ENCODE measurements around the gene SHOC2. TPM values are rescaled to one million over a fixed set of nuclear protein-coding genes. Genes with fewer than 3 reads are reported as not detected.

SHOC2 gene
- total and polyA plus RNA-seq, 2 donors (not counting 1 experiment from before 2014, with no cell fraction given): 45.3 to 83.6 TPM

- no peak overlapping the region for H3K4me2 ChIP-seq (ENCODE audit: extremely low read depth, insufficient read depth, low read length)
- no peaks in the 10 kb centered on the region for H3K79me2 ChIP-seq (ENCODE audit: control insufficient read depth, insufficient read depth, low read length)
- no peak overlapping the region for H3K27ac ChIP-seq (ENCODE audit: insufficient read depth, low read length)
- H3K9me3 ChIP-seq (ENCODE audit: control insufficient read depth, insufficient read depth, low read depth, low read length): no peaks in the 10 kb centered on the region
- no peaks in the 10 kb centered on the region for H3K36me3 ChIP-seq (ENCODE audit: control insufficient read depth, insufficient read depth, low read length)
- no peak for TF ChIP-seq EZH2 (IDR thresholded peaks at IDR 0.05; ENCODE audit: low read length, missing control alignments)
- no peak for TF ChIP-seq CTCF (conservative IDR thresholded peaks at IDR 0.05 in 1 of 2, IDR thresholded peaks at IDR 0.05 in 1 of 2; ENCODE audit: low read depth in 1 of 2, low read length in 2 of 2)
- no peak overlapping the region for H3K9ac ChIP-seq (ENCODE audit: insufficient read depth, low read length)
- no peaks in the 10 kb centered on the region for H3K27me3 ChIP-seq (ENCODE audit: control insufficient read depth, insufficient read depth, low read length)
- no peak overlapping the region for H2AFZ ChIP-seq (ENCODE audit: low read length)
- DNase-seq (ENCODE audit: low read depth in 2 of 2): no peak
- no peak overlapping the region for H3K4me3 ChIP-seq (replicated peaks in 1 of 4; ENCODE audit: control extremely low read depth in 1 of 4, insufficient read depth in 1 of 4, low read depth in 3 of 4, low read length in 4 of 4)
- no peaks in the 10 kb centered on the region for H3K4me1 ChIP-seq (ENCODE audit: control insufficient read depth, extremely low read depth, insufficient read depth, low read length)
- no peaks in the 10 kb centered on the region for H4K20me1 ChIP-seq (ENCODE audit: control insufficient read depth, extremely low read depth, insufficient read depth, low read length)
Measured at GRCh38 chr10:111039522-111039921, 120.1 kb downstream of the SHOC2 start.

- Histone ChIP-seq H3K4me3 (replicated peaks in 1 of 4; ENCODE audit: control extremely low read depth in 1 of 4, insufficient read depth in 1 of 4, low read depth in 3 of 4, low read length in 4 of 4) (no peak overlapping the region), H3K27me3 (ENCODE audit: control insufficient read depth, insufficient read depth, low read length) (no peaks in the 10 kb centered on the region), H3K79me2 (ENCODE audit: control insufficient read depth, insufficient read depth, low read length) (no peaks in the 10 kb centered on the region), H3K36me3 (ENCODE audit: control insufficient read depth, insufficient read depth, low read length) (no peaks in the 10 kb centered on the region), H3K27ac (ENCODE audit: insufficient read depth, low read length) (no peak overlapping the region), H2AFZ (ENCODE audit: low read length) (no peak overlapping the region), H3K9me3 (ENCODE audit: control insufficient read depth, insufficient read depth, low read depth, low read length) (no peaks in the 10 kb centered on the region), H3K4me2 (ENCODE audit: extremely low read depth, insufficient read depth, low read length) (no peak overlapping the region), H4K20me1 (ENCODE audit: control insufficient read depth, extremely low read depth, insufficient read depth, low read length) (no peaks in the 10 kb centered on the region), H3K9ac (ENCODE audit: insufficient read depth, low read length) (no peak overlapping the region), H3K4me1 (ENCODE audit: control insufficient read depth, extremely low read depth, insufficient read depth, low read length) (no peaks in the 10 kb centered on the region)
- no peak for DNase-seq (ENCODE audit: low read depth in 2 of 2)
- TF ChIP-seq EZH2 (IDR thresholded peaks at IDR 0.05; ENCODE audit: low read length, missing control alignments) (no peak), CTCF (conservative IDR thresholded peaks at IDR 0.05 in 1 of 2, IDR thresholded peaks at IDR 0.05 in 1 of 2; ENCODE audit: low read depth in 1 of 2, low read length in 2 of 2) (no peak)
Measured at GRCh38 chr10:111057006-111057405, 137.6 kb downstream of the SHOC2 start.

Other genes starting within 250 kb of the SHOC2 start
- gene PDCD4, start 47.7 kb upstream of the SHOC2 start, total RNA-seq: 61.4 and 83.7 TPM in 2 replicates
- 48.5 and 54.6 TPM in 2 replicates for gene PDCD4, start 47.7 kb upstream of the SHOC2 start, polyA plus RNA-seq
- 21.6 and 31.7 TPM in 2 replicates for gene BBIP1, start 424 bp upstream of the SHOC2 start, total RNA-seq
- 27.6 and 30.1 TPM in 2 replicates for gene BBIP1, start 424 bp upstream of the SHOC2 start, polyA plus RNA-seq
- gene ADRA2A, start 157.4 kb downstream of the SHOC2 start, total RNA-seq: under 0.01 TPM in 2 replicates
- 0.02 and 0.06 TPM in 2 replicates for gene ADRA2A, start 157.4 kb downstream of the SHOC2 start, polyA plus RNA-seq